Mesothelial cell of epicardium (in vitro differentiated cells): ENCODE measurements around the gene TRMT2A. TPM values are rescaled to one million over a fixed set of nuclear protein-coding genes. Genes with fewer than 3 reads are reported as not detected.

ENCODE experiments used
- DNase-seq, 2 experiments: peaks; one replicate each; pipeline ENCODE4 v3.0.0; 2021; ENCODE audit warnings: low spot score in 2 of 2; ENCODE audit not compliant: unreplicated experiment in 2 of 2
- H3K27ac Mint-ChIP-seq: 2 replicates; pipeline ENCODE4 v1.8.0; 2021; ENCODE audit warnings: mixed read lengths
- H3K27me3 Mint-ChIP-seq: 2 replicates; pipeline ENCODE4 v1.8.0; 2021; ENCODE audit warnings: low read depth, mixed read lengths
- H3K36me3 Mint-ChIP-seq: 2 replicates; pipeline ENCODE4 v1.8.0; 2021; ENCODE audit warnings: mixed read lengths
- H3K4me1 Mint-ChIP-seq: 2 replicates; pipeline ENCODE4 v1.8.0; 2021; ENCODE audit warnings: mixed read lengths
- H3K4me3 Mint-ChIP-seq: 2 replicates; pipeline ENCODE4 v1.8.0; 2021; ENCODE audit warnings: mild to moderate bottlenecking, moderate library complexity, mixed read lengths
- H3K9me3 Mint-ChIP-seq: 2 replicates; pipeline ENCODE4 v1.8.0; 2021; ENCODE audit warnings: mixed read lengths
- CTCF ChIP-seq: fragments of 200-600 bp; sonication (generic); IDR thresholded peaks from one replicate; pipeline ENCODE4 v1.5.0; 2021; ENCODE audit warnings: antibody characterized with exemption; ENCODE audit not compliant: unreplicated experiment
- total RNA-seq: library from RNA; stranded (reverse); gene quantifications from 3 replicates; pipeline ENCODE4 v1.2.1, GENCODE V29; 2021

TRMT2A gene
- total RNA-seq, 1 donor from 2014 or later: 76.0 TPM

- Mint-ChIP-seq H3K4me3 (no peak overlapping the region), H3K4me1 (peaks cover 16% of the 10 kb centered on the region), H3K9me3 (no peaks in the 10 kb centered on the region), H3K27me3 (no peaks in the 10 kb centered on the region), H3K36me3 (no peaks in the 10 kb centered on the region), H3K27ac (no peak overlapping the region)
- TF ChIP-seq CTCF: no peak
- no peak for DNase-seq
Measured at GRCh38 chr22:20135806-20136602, 19.0 kb upstream of the TRMT2A start.

GRCh38 chr22:20135265-20135664 lies 18.2 kb upstream of the TRMT2A start:
- H3K27ac Mint-ChIP-seq: no peak overlapping the region
- H3K27me3 Mint-ChIP-seq: no peaks in the 10 kb centered on the region
- DNase-seq: no peak
- peaks cover 16% of the 10 kb centered on the region for H3K4me1 Mint-ChIP-seq
- no peak for TF ChIP-seq CTCF
- H3K4me3 Mint-ChIP-seq: no peak overlapping the region
- H3K36me3 Mint-ChIP-seq: no peaks in the 10 kb centered on the region
- H3K9me3 Mint-ChIP-seq: no peaks in the 10 kb centered on the region

- Mint-ChIP-seq H3K4me3 (peak overlapping the region; percentile 67), H3K4me1 (peaks cover 16% of the 10 kb centered on the region), H3K9me3 (no peaks in the 10 kb centered on the region), H3K36me3 (no peaks in the 10 kb centered on the region), H3K27ac (no peak overlapping the region), H3K27me3 (no peaks in the 10 kb centered on the region)
- DNase-seq: no peak
- no peak for TF ChIP-seq CTCF
Measured at GRCh38 chr22:20133930-20134549, 17.0 kb upstream of the TRMT2A start.

- no peaks in the 10 kb centered on the region for H3K9me3 Mint-ChIP-seq
- H3K4me3 Mint-ChIP-seq: peak overlapping the region; percentile 67
- TF ChIP-seq CTCF: no peak
- no peaks in the 10 kb centered on the region for H3K36me3 Mint-ChIP-seq
- H3K27ac Mint-ChIP-seq: no peak overlapping the region
- H3K27me3 Mint-ChIP-seq: no peaks in the 10 kb centered on the region
- H3K4me1 Mint-ChIP-seq: peaks cover 16% of the 10 kb centered on the region
- no peak for DNase-seq
Measured at GRCh38 chr22:20132686-20133246, 15.7 kb upstream of the TRMT2A start.

- H3K4me1 Mint-ChIP-seq: peaks cover 13% of the 10 kb centered on the region
- H3K27ac Mint-ChIP-seq: no peak overlapping the region
- H3K36me3 Mint-ChIP-seq: peaks cover 3% of the 10 kb centered on the region
- H3K4me3 Mint-ChIP-seq: peak overlapping the region; percentile 67
- H3K9me3 Mint-ChIP-seq: no peaks in the 10 kb centered on the region
- H3K27me3 Mint-ChIP-seq: no peaks in the 10 kb centered on the region
- no peak for TF ChIP-seq CTCF
- DNase-seq: no peak
Measured at GRCh38 chr22:20131859-20132685, 15.0 kb upstream of the TRMT2A start.
